WTC11 (cell line): ENCODE data around the gene MYCBP2. TPM values are rescaled to one million over a fixed set of nuclear protein-coding genes. Genes with fewer than 3 reads are reported as not detected.
"Not testable (repeated sequence)": the region's sequence is repeated elsewhere in the genome, so short reads cannot be mapped to it uniquely, and the experiment has no call there.

Experiments
- ATAC-seq: fragments of 200-7000 bp; cut with Tn5 transposase; 2 replicates; pipeline ENCODE4 v1.10.0; 2021; ENCODE audit warnings: mild to moderate bottlenecking, moderate library complexity
- CTCF ChIA-PET: fragments of 300-600 bp; sonication (Branson Sonifier 250); formaldehyde crosslinking; loops from one replicate; lab custom pipeline; 2021; ENCODE audit warnings: antibody characterized with exemption; lab: Charles Lee
- POLR2A ChIA-PET: fragments of 350-600 bp; sonication (Branson Sonifier 250); formaldehyde crosslinking; loops from one replicate; lab custom pipeline; 2021; ENCODE audit warnings: antibody characterized with exemption; lab: Charles Lee
- DNase-seq: peaks from one replicate; pipeline ENCODE4 v3.0.0; 2021; ENCODE audit warnings: low spot score
- H3K27ac Mint-ChIP-seq: 2 replicates; pipeline ENCODE4 v1.8.0; 2021; ENCODE audit warnings: mixed read lengths
- H3K27me3 Mint-ChIP-seq: 2 replicates; pipeline ENCODE4 v1.8.0; 2021; ENCODE audit warnings: low read depth, mild to moderate bottlenecking, moderate library complexity, mixed read lengths
- H3K36me3 Mint-ChIP-seq: 2 replicates; pipeline ENCODE4 v1.8.0; 2021; ENCODE audit warnings: mixed read lengths
- H3K4me1 Mint-ChIP-seq: 2 replicates; pipeline ENCODE4 v1.8.0; 2022; ENCODE audit warnings: mixed read lengths
- H3K4me3 Mint-ChIP-seq: 2 replicates; pipeline ENCODE4 v1.8.0; 2021; ENCODE audit warnings: mild to moderate bottlenecking, moderate library complexity, mixed read lengths
- H3K9me3 Mint-ChIP-seq: 2 replicates; pipeline ENCODE4 v1.8.0; 2021; ENCODE audit warnings: mixed read lengths
- ARID4B ChIP-seq: sonication (generic); formaldehyde crosslinking; IDR thresholded peaks from 2 replicates; pipeline ENCODE4 v1.8.0; 2023; ENCODE audit warnings: missing genetic modification reagents, mild to moderate bottlenecking, borderline replicate concordance
- FOXP1 ChIP-seq: sonication (generic); formaldehyde crosslinking; IDR thresholded peaks from 2 replicates; pipeline ENCODE4 v1.8.0; 2022; ENCODE audit warnings: missing genetic modification reagents, mild to moderate bottlenecking, moderate library complexity, borderline replicate concordance
- IRF2 ChIP-seq: sonication (generic); formaldehyde crosslinking; IDR thresholded peaks from 2 replicates; pipeline ENCODE4 v1.8.0; 2022; ENCODE audit warnings: low read depth, missing genetic modification reagents, borderline replicate concordance
- JUN ChIP-seq: sonication (generic); formaldehyde crosslinking; IDR thresholded peaks from 2 replicates; pipeline ENCODE4 v1.8.0; 2023; ENCODE audit warnings: mild to moderate bottlenecking, missing genetic modification reagents
- NFATC4 ChIP-seq: fragments of 250-450 bp; sonication (Bioruptor Pico); IDR thresholded peaks from 2 replicates; pipeline ENCODE4 v1.9.0; 2021; ENCODE audit warnings: mild to moderate bottlenecking
- OVOL2 ChIP-seq: fragments of 250-450 bp; sonication (Bioruptor Pico); IDR thresholded peaks from 2 replicates; pipeline ENCODE4 v1.9.0; 2021; ENCODE audit warnings: mild to moderate bottlenecking, borderline replicate concordance
- SMAD3 ChIP-seq: sonication (generic); formaldehyde crosslinking; IDR thresholded peaks from 2 replicates; pipeline ENCODE4 v1.8.0; 2022; ENCODE audit warnings: missing genetic modification reagents, mild to moderate bottlenecking, borderline replicate concordance
- SOX15 ChIP-seq: fragments of 250-450 bp; sonication (Bioruptor Pico); IDR thresholded peaks from 2 replicates; pipeline ENCODE4 v1.9.0; 2021; ENCODE audit warnings: mild to moderate bottlenecking
- TCF7 ChIP-seq: sonication (generic); formaldehyde crosslinking; IDR thresholded peaks from 2 replicates; pipeline ENCODE4 v1.8.0; 2022; ENCODE audit warnings: mild to moderate bottlenecking, low read depth, missing genetic modification reagents, moderate library complexity
- TEAD4 ChIP-seq: sonication (generic); formaldehyde crosslinking; IDR thresholded peaks from 2 replicates; pipeline ENCODE4 v1.8.0; 2022; ENCODE audit warnings: mild to moderate bottlenecking, missing genetic modification reagents
- ZNF121 ChIP-seq: sonication (generic); formaldehyde crosslinking; IDR thresholded peaks from 2 replicates; pipeline ENCODE4 v1.8.0; 2023; ENCODE audit warnings: missing genetic modification reagents
- ZNF232 ChIP-seq: sonication (generic); formaldehyde crosslinking; IDR thresholded peaks from 2 replicates; pipeline ENCODE4 v1.8.0; 2022; ENCODE audit warnings: mild to moderate bottlenecking, missing genetic modification reagents
- ZNF317 ChIP-seq: sonication (generic); formaldehyde crosslinking; IDR thresholded peaks from 2 replicates; pipeline ENCODE4 v1.8.1; 2023; ENCODE audit warnings: low read depth, mild to moderate bottlenecking, moderate library complexity, missing genetic modification reagents, borderline replicate concordance
- ZNF396 ChIP-seq: fragments of 250-450 bp; sonication (Bioruptor Pico); IDR thresholded peaks from 2 replicates; pipeline ENCODE4 v1.8.0; 2021; ENCODE audit warnings: mild to moderate bottlenecking, moderate library complexity, borderline replicate concordance
- ZNF416 ChIP-seq: fragments of 250-450 bp; sonication (Bioruptor Pico); IDR thresholded peaks from 2 replicates; pipeline ENCODE4 v1.9.0; 2021; ENCODE audit warnings: mild to moderate bottlenecking, inconsistent platforms
- total RNA-seq: library from RNA; stranded (reverse); gene quantifications from 3 replicates; pipeline ENCODE4 v1.2.3, GENCODE V29; 2021
- TF ChIP-seq, protein P1 (sequence below): sonication (generic); formaldehyde crosslinking; conservative IDR thresholded peaks from 2 replicates; pipeline ENCODE4 v1.8.1; 2022; ENCODE audit warnings: mild to moderate bottlenecking, missing genetic modification reagents
- TF ChIP-seq, protein P2 (sequence below): fragments of 250-450 bp; sonication (Bioruptor Pico); IDR thresholded peaks from 2 replicates; pipeline ENCODE4 v1.9.0; 2021; ENCODE audit warnings: moderate library complexity, mild to moderate bottlenecking, inconsistent platforms, borderline replicate concordance
- TF ChIP-seq, protein P3 (sequence below): sonication (generic); formaldehyde crosslinking; IDR thresholded peaks from 2 replicates; pipeline ENCODE4 v1.8.0; 2022; ENCODE audit warnings: mild to moderate bottlenecking, missing genetic modification reagents
- TF ChIP-seq, protein P4 (sequence below): fragments of 200-600 bp; IDR thresholded peaks from 2 replicates; pipeline ENCODE4 v1.8.0; 2022; ENCODE audit warnings: antibody characterized with exemption
- TF ChIP-seq, protein P5 (sequence below): sonication (generic); formaldehyde crosslinking; IDR thresholded peaks from 2 replicates; pipeline ENCODE4 v1.8.1; 2023; ENCODE audit warnings: mild to moderate bottlenecking, missing genetic modification reagents

MYCBP2 gene
- total RNA-seq, 1 experiment from 2014 or later: 54.3 TPM

DNA sequence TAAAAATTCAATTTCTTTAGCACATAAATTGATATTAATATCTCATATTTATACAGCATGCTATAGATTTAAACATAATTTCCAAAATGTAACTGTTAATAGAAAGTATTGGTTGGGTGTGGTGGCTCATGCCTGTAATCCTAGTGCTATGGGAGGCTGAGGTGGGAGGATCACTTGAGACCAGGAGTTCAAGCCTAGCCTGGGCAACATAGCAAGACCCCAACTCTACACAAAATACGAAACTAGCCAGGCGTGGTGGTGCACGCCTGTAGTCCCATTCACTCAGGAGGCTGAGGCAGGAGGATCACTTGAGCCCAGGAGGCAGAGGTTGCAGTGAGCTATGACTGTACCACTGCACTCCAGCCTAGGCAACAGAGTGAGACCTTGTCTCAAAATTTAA lies 20.5 kb upstream of the MYCBP2 start:
- CTCF ChIA-PET, H3K27me3 Mint-ChIP-seq, H3K4me3 Mint-ChIP-seq, H3K27ac Mint-ChIP-seq, ATAC-seq: not testable (repeated sequence)
- TF ChIP-seq ZNF121 (CRISPR knock-in tag): peak; percentile 78
- TF ChIP-seq, all 79 proteins: peak for 1; not testable (repeated sequence) for 78
- DNase-seq, H3K9me3 Mint-ChIP-seq, H3K4me1 Mint-ChIP-seq, POLR2A ChIA-PET, H3K36me3 Mint-ChIP-seq: not testable (repeated sequence)

GRCh38 chr13:77345150-77345780 lies 18.4 kb upstream of the MYCBP2 start:
- ATAC-seq: no peak

More at GRCh38 chr13:77345150-77345780, 18.4 kb upstream of the MYCBP2 start:
- Mint-ChIP-seq H3K27ac (no peak overlapping the region), H3K4me1 (no peaks in the 10 kb centered on the region), H3K9me3 (no peaks in the 10 kb centered on the region), H3K27me3 (no peaks in the 10 kb centered on the region), H3K36me3 (no peaks in the 10 kb centered on the region), H3K4me3 (no peak overlapping the region)
- TF ChIP-seq, protein P1, sequence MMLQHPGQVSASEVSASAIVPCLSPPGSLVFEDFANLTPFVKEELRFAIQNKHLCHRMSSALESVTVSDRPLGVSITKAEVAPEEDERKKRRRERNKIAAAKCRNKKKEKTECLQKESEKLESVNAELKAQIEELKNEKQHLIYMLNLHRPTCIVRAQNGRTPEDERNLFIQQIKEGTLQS (CRISPR knock-in tag): no peak
- TF ChIP-seq OVOL2 (CRISPR knock-in tag) (no peak), ZNF396 (CRISPR knock-in tag) (no peak), JUN (CRISPR knock-in tag) (no peak), ZNF317 (CRISPR knock-in tag) (no peak), FOXP1 (CRISPR knock-in tag) (no peak), TCF7 (CRISPR knock-in tag) (no peak), SMAD3 (no peak), ARID4B (CRISPR knock-in tag) (no peak), TEAD4 (CRISPR knock-in tag) (no peak), SOX15 (CRISPR knock-in tag) (no peak), IRF2 (CRISPR knock-in tag) (no peak), ZNF416 (CRISPR knock-in tag) (no peak), NFATC4 (CRISPR knock-in tag) (no peak), ZNF232 (CRISPR knock-in tag) (no peak)
- TF ChIP-seq, protein P2, sequence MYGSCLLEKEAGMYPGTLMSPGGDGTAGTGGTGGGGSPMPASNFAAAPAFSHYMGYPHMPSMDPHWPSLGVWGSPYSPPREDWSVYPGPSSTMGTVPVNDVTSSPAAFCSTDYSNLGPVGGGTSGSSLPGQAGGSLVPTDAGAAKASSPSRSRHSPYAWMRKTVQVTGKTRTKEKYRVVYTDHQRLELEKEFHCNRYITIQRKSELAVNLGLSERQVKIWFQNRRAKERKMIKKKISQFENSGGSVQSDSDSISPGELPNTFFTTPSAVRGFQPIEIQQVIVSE: no peak
- TF ChIP-seq, protein P3, sequence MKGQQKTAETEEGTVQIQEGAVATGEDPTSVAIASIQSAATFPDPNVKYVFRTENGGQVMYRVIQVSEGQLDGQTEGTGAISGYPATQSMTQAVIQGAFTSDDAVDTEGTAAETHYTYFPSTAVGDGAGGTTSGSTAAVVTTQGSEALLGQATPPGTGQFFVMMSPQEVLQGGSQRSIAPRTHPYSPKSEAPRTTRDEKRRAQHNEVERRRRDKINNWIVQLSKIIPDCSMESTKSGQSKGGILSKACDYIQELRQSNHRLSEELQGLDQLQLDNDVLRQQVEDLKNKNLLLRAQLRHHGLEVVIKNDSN (CRISPR knock-in tag): no peak
- TF ChIP-seq, protein P4, sequence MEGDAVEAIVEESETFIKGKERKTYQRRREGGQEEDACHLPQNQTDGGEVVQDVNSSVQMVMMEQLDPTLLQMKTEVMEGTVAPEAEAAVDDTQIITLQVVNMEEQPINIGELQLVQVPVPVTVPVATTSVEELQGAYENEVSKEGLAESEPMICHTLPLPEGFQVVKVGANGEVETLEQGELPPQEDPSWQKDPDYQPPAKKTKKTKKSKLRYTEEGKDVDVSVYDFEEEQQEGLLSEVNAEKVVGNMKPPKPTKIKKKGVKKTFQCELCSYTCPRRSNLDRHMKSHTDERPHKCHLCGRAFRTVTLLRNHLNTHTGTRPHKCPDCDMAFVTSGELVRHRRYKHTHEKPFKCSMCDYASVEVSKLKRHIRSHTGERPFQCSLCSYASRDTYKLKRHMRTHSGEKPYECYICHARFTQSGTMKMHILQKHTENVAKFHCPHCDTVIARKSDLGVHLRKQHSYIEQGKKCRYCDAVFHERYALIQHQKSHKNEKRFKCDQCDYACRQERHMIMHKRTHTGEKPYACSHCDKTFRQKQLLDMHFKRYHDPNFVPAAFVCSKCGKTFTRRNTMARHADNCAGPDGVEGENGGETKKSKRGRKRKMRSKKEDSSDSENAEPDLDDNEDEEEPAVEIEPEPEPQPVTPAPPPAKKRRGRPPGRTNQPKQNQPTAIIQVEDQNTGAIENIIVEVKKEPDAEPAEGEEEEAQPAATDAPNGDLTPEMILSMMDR: no peak
- TF ChIP-seq, protein P5, sequence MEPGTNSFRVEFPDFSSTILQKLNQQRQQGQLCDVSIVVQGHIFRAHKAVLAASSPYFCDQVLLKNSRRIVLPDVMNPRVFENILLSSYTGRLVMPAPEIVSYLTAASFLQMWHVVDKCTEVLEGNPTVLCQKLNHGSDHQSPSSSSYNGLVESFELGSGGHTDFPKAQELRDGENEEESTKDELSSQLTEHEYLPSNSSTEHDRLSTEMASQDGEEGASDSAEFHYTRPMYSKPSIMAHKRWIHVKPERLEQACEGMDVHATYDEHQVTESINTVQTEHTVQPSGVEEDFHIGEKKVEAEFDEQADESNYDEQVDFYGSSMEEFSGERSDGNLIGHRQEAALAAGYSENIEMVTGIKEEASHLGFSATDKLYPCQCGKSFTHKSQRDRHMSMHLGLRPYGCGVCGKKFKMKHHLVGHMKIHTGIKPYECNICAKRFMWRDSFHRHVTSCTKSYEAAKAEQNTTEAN (CRISPR knock-in tag): no peak
- CTCF ChIA-PET: no interaction called here
- DNase-seq: no peak
- POLR2A ChIA-PET: no interaction called here
